Gastroesophageal sphincter (tissue), 3 donors: Measurements from ENCODE around the gene PHEX.

Experiments
- EP300 ChIP-seq: sonication (generic); formaldehyde crosslinking; IDR thresholded peaks from one replicate; pipeline ENCODE4 v1.6.1; 2017; ENCODE audit warnings: antibody characterized with exemption, mild to moderate bottlenecking
- POLR2A ChIP-seq, 2 donors: fragments of 450-650 bp; IDR thresholded peaks; one replicate each; pipeline ENCODE4 v1.6.1; 2017; ENCODE audit warnings: antibody characterized with exemption in 2 of 2, mild to moderate bottlenecking in 2 of 2, moderate library complexity in 1 of 2
- POLR2AphosphoS5 ChIP-seq: sonication (generic); formaldehyde crosslinking; IDR thresholded peaks from one replicate; pipeline ENCODE4 v1.6.1; 2017; ENCODE audit warnings: antibody characterized with exemption
- TF ChIP-seq, protein P1 (sequence below), 4 experiments: fragments of 200-600 bp in 2 of 4; fragments of 450-650 bp in 2 of 4; sonication (generic) in 1 of 4; IDR thresholded peaks; one replicate each; pipeline ENCODE4 v1.5.1; 2017 to 2019; ENCODE audit warnings: antibody characterized with exemption in 4 of 4, mild to moderate bottlenecking in 2 of 4, moderate library complexity in 2 of 4

GRCh38 chrX:22125481-22125880 is 93.4 kb downstream of the PHEX start:
- TF ChIP-seq, protein P1, sequence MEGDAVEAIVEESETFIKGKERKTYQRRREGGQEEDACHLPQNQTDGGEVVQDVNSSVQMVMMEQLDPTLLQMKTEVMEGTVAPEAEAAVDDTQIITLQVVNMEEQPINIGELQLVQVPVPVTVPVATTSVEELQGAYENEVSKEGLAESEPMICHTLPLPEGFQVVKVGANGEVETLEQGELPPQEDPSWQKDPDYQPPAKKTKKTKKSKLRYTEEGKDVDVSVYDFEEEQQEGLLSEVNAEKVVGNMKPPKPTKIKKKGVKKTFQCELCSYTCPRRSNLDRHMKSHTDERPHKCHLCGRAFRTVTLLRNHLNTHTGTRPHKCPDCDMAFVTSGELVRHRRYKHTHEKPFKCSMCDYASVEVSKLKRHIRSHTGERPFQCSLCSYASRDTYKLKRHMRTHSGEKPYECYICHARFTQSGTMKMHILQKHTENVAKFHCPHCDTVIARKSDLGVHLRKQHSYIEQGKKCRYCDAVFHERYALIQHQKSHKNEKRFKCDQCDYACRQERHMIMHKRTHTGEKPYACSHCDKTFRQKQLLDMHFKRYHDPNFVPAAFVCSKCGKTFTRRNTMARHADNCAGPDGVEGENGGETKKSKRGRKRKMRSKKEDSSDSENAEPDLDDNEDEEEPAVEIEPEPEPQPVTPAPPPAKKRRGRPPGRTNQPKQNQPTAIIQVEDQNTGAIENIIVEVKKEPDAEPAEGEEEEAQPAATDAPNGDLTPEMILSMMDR (IDR thresholded peaks at IDR 0.05) = no peak
- TF ChIP-seq POLR2A (IDR thresholded peaks at IDR 0.05) (no peak), POLR2AphosphoS5 (no peak), EP300 (no peak)
